H9 (cell line): Measurements from ENCODE around the gene PEX5L. TPM values are rescaled to one million over a fixed set of nuclear protein-coding genes. Genes with fewer than 3 reads are reported as not detected.

Source experiments
- DNase-seq: peaks from one replicate; pipeline ENCODE4 v3.0.0-alpha.2; 2017
- H2AFZ ChIP-seq: one replicate; pipeline ENCODE4 v1.6.1; 2013; ENCODE audit warnings: mild to moderate bottlenecking, low read length, control low read depth, moderate library complexity
- H2AK5ac ChIP-seq: 2 replicates; pipeline ENCODE4 v1.6.1; 2013; ENCODE audit warnings: low read length, control low read depth, mixed read lengths; ENCODE audit not compliant: insufficient read length
- H2BK120ac ChIP-seq: one replicate; pipeline ENCODE4 v1.6.1; 2013; ENCODE audit warnings: low read depth, mild to moderate bottlenecking, low read length, control low read depth, inconsistent platforms; ENCODE audit not compliant: poor library complexity, severe bottlenecking
- H2BK12ac ChIP-seq: 2 replicates; pipeline ENCODE4 v1.6.1; 2013; ENCODE audit warnings: low read length, control low read depth, mixed read lengths, low read depth; ENCODE audit not compliant: insufficient read length
- H2BK15ac ChIP-seq: 2 replicates; pipeline ENCODE4 v1.6.1; 2013; ENCODE audit warnings: low read depth, low read length, control low read depth
- H2BK20ac ChIP-seq: one replicate; pipeline ENCODE4 v1.6.1; 2013; ENCODE audit warnings: low read depth, mild to moderate bottlenecking, low read length, control low read depth, inconsistent platforms; ENCODE audit not compliant: poor library complexity, severe bottlenecking
- H2BK5ac ChIP-seq: 2 replicates; pipeline ENCODE4 v1.6.1; 2013; ENCODE audit warnings: low read length, control low read depth, mixed read lengths; ENCODE audit not compliant: insufficient read length
- H3K14ac ChIP-seq: 2 replicates; pipeline ENCODE4 v1.6.1; 2013; ENCODE audit warnings: low read length, control low read depth; ENCODE audit not compliant: insufficient read depth
- H3K18ac ChIP-seq: 2 replicates; pipeline ENCODE4 v1.6.1; 2013; ENCODE audit warnings: low read depth, mild to moderate bottlenecking, mixed read lengths, low read length, control low read depth; ENCODE audit not compliant: insufficient read length
- H3K23ac ChIP-seq: 2 replicates; pipeline ENCODE4 v1.6.1; 2013; ENCODE audit warnings: low read length, control low read depth, mixed read lengths, low read depth; ENCODE audit not compliant: insufficient read length
- H3K23me2 ChIP-seq: 2 replicates; pipeline ENCODE4 v1.6.1; 2013; ENCODE audit warnings: low read depth, mild to moderate bottlenecking, mixed read lengths, low read length, control low read depth; ENCODE audit not compliant: insufficient read length, poor library complexity, severe bottlenecking
- H3K27ac ChIP-seq: 2 replicates; pipeline ENCODE4 v1.5.1; 2013; ENCODE audit warnings: low read length, control low read depth, mixed read lengths, low read depth; ENCODE audit not compliant: insufficient read length
- H3K27me3 ChIP-seq: 2 replicates; pipeline ENCODE4 v1.6.1; 2013; ENCODE audit warnings: low read length, control low read depth, inconsistent platforms; ENCODE audit not compliant: insufficient read depth
- H3K4ac ChIP-seq: 2 replicates; pipeline ENCODE4 v1.6.1; 2013; ENCODE audit warnings: low read depth, mild to moderate bottlenecking, control low read depth, inconsistent platforms, low read length, moderate library complexity
- H3K4me1 ChIP-seq: 2 replicates; pipeline ENCODE4 v1.6.1; 2013; ENCODE audit warnings: low read length, control low read depth, inconsistent platforms; ENCODE audit not compliant: insufficient read depth
- H3K4me2 ChIP-seq: 2 replicates; pipeline ENCODE4 v1.6.1; 2013; ENCODE audit warnings: low read length, control low read depth, mixed read lengths; ENCODE audit not compliant: insufficient read length, insufficient read depth
- H3K56ac ChIP-seq: 2 replicates; pipeline ENCODE4 v1.6.1; 2013; ENCODE audit warnings: low read depth, mild to moderate bottlenecking, mixed read lengths, low read length, control low read depth; ENCODE audit not compliant: insufficient read length
- H3K79me1 ChIP-seq: 2 replicates; pipeline ENCODE4 v1.6.1; 2013; ENCODE audit warnings: low read depth, mild to moderate bottlenecking, moderate library complexity, low read length, control low read depth, inconsistent platforms; ENCODE audit not compliant: insufficient read depth, poor library complexity, severe bottlenecking
- H3K79me2 ChIP-seq: 2 replicates; pipeline ENCODE4 v1.6.1; 2013; ENCODE audit warnings: low read length, control low read depth, inconsistent platforms; ENCODE audit not compliant: insufficient read depth
- H3K9ac ChIP-seq: 2 replicates; pipeline ENCODE4 v1.6.1; 2013; ENCODE audit warnings: low read length, control low read depth, mixed read lengths; ENCODE audit not compliant: insufficient read length; ENCODE audit errors: extremely low read depth
- H3K9me3 ChIP-seq: one replicate; pipeline ENCODE4 v1.6.1; 2013; ENCODE audit warnings: low read depth, low read length, inconsistent platforms; ENCODE audit not compliant: control insufficient read depth
- H3T11ph ChIP-seq: one replicate; pipeline ENCODE4 v1.6.1; 2013; ENCODE audit warnings: mild to moderate bottlenecking, low read length, control low read depth, inconsistent platforms
- H4K20me1 ChIP-seq: one replicate; pipeline ENCODE4 v1.6.1; 2013; ENCODE audit not compliant: control insufficient read depth, insufficient read length, insufficient read depth
- H4K5ac ChIP-seq: 2 replicates; pipeline ENCODE4 v1.6.1; 2013; ENCODE audit warnings: low read depth, mild to moderate bottlenecking, mixed read lengths, low read length, control low read depth; ENCODE audit not compliant: insufficient read length
- H4K8ac ChIP-seq: replicated peaks from 2 replicates; pipeline ENCODE4 v1.6.1; 2013; ENCODE audit warnings: low read length, control low read depth, mixed read lengths, low read depth; ENCODE audit not compliant: insufficient read length
- H4K91ac ChIP-seq: 2 replicates; pipeline ENCODE4 v1.6.1; 2013; ENCODE audit warnings: low read depth, mild to moderate bottlenecking, moderate library complexity, mixed read lengths, low read length, control low read depth; ENCODE audit not compliant: insufficient read length
- H3K27ac Mint-ChIP-seq, 3 experiments: 2 replicates in 2 of 3; 3 replicates in 1 of 3; pipeline ENCODE4 v1.8.0; 2020 to 2021; ENCODE audit warnings: mixed read lengths in 3 of 3, mild to moderate bottlenecking in 1 of 3, moderate library complexity in 1 of 3
- H3K27me3 Mint-ChIP-seq: 2 replicates; pipeline ENCODE4 v1.8.0; 2021; ENCODE audit warnings: low read depth, mild to moderate bottlenecking, moderate library complexity, mixed read lengths
- H3K36me3 Mint-ChIP-seq, 3 experiments: 2 replicates in 2 of 3; 3 replicates in 1 of 3; pipeline ENCODE4 v1.8.0; 2020 to 2021; ENCODE audit warnings: low read depth in 3 of 3, mixed read lengths in 3 of 3; ENCODE audit not compliant: insufficient read depth in 1 of 3
- H3K4me1 Mint-ChIP-seq, 2 experiments: 2 replicates each; pipeline ENCODE4 v1.8.0; 2020; ENCODE audit warnings: mixed read lengths in 2 of 2
- H3K4me3 Mint-ChIP-seq, 2 experiments: 2 replicates in 1 of 2; 3 replicates in 1 of 2; pipeline ENCODE4 v1.8.0; 2020 to 2021; ENCODE audit warnings: mild to moderate bottlenecking in 2 of 2, mixed read lengths in 2 of 2, moderate library complexity in 1 of 2
- H3K9me3 Mint-ChIP-seq, 2 experiments: 2 replicates in 1 of 2; 3 replicates in 1 of 2; pipeline ENCODE4 v1.8.0; 2020; ENCODE audit warnings: mild to moderate bottlenecking in 2 of 2, mixed read lengths in 2 of 2, moderate library complexity in 1 of 2
- total RNA-seq: library from RNA; stranded (reverse); gene quantifications from 2 replicates; pipeline ENCODE4 v1.2.1, GENCODE V29; 2021
- TF ChIP-seq, protein P1 (sequence below): fragments of 200-600 bp; sonication (generic); conservative IDR thresholded peaks from 3 replicates; pipeline ENCODE4 v1.8.0; 2021; ENCODE audit warnings: antibody characterized with exemption, mild to moderate bottlenecking

The PEX5L gene
- total RNA-seq, 1 experiment from 2014 or later, result 0.85 TPM

DNA sequence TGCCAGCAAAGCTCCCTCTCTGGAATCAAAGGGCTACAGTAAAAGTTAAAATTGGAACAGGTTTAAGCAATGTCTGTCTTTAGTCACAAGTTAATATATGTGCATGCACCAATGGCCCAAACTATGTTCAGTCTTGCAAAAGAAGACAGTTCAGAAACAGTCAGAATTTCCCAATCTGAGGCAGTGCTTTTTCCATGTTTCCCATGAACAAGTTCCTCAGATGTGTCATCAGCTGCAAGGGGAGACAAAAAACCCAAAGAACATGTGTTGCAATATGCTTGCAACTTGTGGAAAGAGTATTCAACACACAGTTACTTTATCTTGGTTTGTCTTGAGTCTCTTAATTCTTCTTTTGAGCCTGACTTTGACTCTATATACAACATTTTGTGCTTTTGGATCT, 235.5 kb downstream of the PEX5L start:
- no peak overlapping the region for H3K56ac ChIP-seq
- H3K79me2 ChIP-seq, result no peaks in the 10 kb centered on the region
- no peaks in the 10 kb centered on the region for H3K9me3 ChIP-seq
- no peak overlapping the region for H3K27ac ChIP-seq
- no peak overlapping the region for H3K23ac ChIP-seq
- Mint-ChIP-seq H3K4me3 (no peak overlapping the region), H3K4me1 (no peaks in the 10 kb centered on the region), H3K27ac (no peak overlapping the region), H3K36me3 (no peaks in the 10 kb centered on the region), H3K27me3 (no peaks in the 10 kb centered on the region), H3K9me3 (no peaks in the 10 kb centered on the region)
- H2BK12ac ChIP-seq, result no peak overlapping the region
- H2AK5ac ChIP-seq, result no peak overlapping the region
- H3K14ac ChIP-seq, result no peak overlapping the region
- no peak overlapping the region for H3K18ac ChIP-seq
- H3K4me2 ChIP-seq, result no peak overlapping the region
- no peak overlapping the region for H2BK120ac ChIP-seq
- H2BK20ac ChIP-seq, result no peak overlapping the region
- no peak overlapping the region for H3K9ac ChIP-seq
- TF ChIP-seq, protein P1, sequence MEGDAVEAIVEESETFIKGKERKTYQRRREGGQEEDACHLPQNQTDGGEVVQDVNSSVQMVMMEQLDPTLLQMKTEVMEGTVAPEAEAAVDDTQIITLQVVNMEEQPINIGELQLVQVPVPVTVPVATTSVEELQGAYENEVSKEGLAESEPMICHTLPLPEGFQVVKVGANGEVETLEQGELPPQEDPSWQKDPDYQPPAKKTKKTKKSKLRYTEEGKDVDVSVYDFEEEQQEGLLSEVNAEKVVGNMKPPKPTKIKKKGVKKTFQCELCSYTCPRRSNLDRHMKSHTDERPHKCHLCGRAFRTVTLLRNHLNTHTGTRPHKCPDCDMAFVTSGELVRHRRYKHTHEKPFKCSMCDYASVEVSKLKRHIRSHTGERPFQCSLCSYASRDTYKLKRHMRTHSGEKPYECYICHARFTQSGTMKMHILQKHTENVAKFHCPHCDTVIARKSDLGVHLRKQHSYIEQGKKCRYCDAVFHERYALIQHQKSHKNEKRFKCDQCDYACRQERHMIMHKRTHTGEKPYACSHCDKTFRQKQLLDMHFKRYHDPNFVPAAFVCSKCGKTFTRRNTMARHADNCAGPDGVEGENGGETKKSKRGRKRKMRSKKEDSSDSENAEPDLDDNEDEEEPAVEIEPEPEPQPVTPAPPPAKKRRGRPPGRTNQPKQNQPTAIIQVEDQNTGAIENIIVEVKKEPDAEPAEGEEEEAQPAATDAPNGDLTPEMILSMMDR, result no peak
- H3K23me2 ChIP-seq, result no peaks in the 10 kb centered on the region
- no peaks in the 10 kb centered on the region for H3K27me3 ChIP-seq
- H4K91ac ChIP-seq, result no peak overlapping the region
- no peak overlapping the region for H3T11ph ChIP-seq
- no peaks in the 10 kb centered on the region for H3K4me1 ChIP-seq
- H3K4ac ChIP-seq, result no peak overlapping the region
- H3K79me1 ChIP-seq, result no peaks in the 10 kb centered on the region
- no peaks in the 10 kb centered on the region for H4K20me1 ChIP-seq
- H4K5ac ChIP-seq, result no peak overlapping the region
- H2BK5ac ChIP-seq, result no peak overlapping the region
- H4K8ac ChIP-seq, result no peak overlapping the region
- no peak overlapping the region for H2AFZ ChIP-seq
- no peak for DNase-seq
- no peak overlapping the region for H2BK15ac ChIP-seq
